ENCODE measurements around the gene SPOCD1. TPM values are rescaled to one million over a fixed set of nuclear protein-coding genes. Genes with fewer than 3 reads are reported as not detected.

Gene SPOCD1
- total RNA-seq, 2 experiments from 2014 or later, result 0.60 to 1.0 TPM

DNA sequence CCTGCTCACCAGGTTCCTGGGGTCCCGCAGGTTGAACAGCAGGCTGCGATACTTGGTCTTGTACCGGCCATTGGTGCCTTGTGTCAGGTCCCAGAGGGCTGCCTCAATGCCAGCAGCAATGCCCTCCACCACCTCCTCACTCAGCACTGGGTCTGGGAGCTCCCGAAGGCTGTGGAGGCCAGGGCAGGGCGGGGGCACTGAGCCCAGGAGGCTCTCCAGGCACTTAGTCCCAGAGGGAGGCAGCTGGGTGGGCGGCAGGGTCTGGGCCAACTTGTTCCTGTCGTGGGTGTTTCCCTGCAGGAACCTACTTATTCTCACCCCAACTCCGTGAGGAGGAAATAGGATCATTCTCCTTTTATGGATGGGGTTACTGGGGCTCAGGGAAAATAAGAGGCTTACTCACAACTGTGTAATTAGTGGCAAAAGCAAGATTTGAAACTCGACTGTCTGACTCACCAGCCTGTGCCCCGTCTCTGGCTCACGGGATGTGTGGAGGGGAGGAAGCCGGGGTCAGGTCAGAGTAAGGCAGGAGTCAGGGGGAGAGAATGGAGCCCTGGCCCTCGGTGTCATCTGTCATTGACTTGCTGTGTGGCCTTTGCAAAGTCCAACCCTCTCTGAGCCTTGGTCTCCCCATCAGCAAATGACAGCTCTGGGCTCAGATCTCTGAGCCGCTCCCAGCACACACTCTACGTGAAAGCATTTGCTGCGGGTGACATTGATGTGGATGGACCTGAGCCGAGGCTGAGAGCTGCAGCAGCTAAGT, 17.2 kb downstream of the SPOCD1 start:
- no peaks in the 10 kb centered on the region for H3K9me3 ChIP-seq (ENCODE audit: low read length)
- no peak overlapping the region for H3K4me3 ChIP-seq (ENCODE audit: low read depth, low read length, poor library complexity, severe bottlenecking)
- POLR2A ChIA-PET, result interaction anchor here (0.6 to 0.8 kb wide), 2 partner anchors 145 to 263 kb away, joined by 3 to 4 read pairs; no protein-coding TSS in a partner anchor
- no peak overlapping the region for H2AFZ ChIP-seq (ENCODE audit: low read length)
- H3K4me1 ChIP-seq (ENCODE audit: insufficient read depth, low read length, poor library complexity, severe bottlenecking), result peaks cover 17% of the 10 kb centered on the region
- H4K20me1 ChIP-seq (ENCODE audit: insufficient read depth, low read length), result no peaks in the 10 kb centered on the region
- CTCF ChIA-PET (ENCODE audit: unreplicated experiment), result interaction anchor here (1.6 kb wide), 1 partner anchor 9 kb away, joined by 4 read pairs; no protein-coding TSS in a partner anchor
- no peak overlapping the region for H3K4me2 ChIP-seq (ENCODE audit: low read length)
- DNase-seq (ENCODE audit: low spot score), result no peak
- no peak for TF ChIP-seq EZH2phosphoT487 (IDR thresholded peaks at IDR 0.05; ENCODE audit: borderline replicate concordance, low read depth, low read length)
- TF ChIP-seq, protein P1, sequence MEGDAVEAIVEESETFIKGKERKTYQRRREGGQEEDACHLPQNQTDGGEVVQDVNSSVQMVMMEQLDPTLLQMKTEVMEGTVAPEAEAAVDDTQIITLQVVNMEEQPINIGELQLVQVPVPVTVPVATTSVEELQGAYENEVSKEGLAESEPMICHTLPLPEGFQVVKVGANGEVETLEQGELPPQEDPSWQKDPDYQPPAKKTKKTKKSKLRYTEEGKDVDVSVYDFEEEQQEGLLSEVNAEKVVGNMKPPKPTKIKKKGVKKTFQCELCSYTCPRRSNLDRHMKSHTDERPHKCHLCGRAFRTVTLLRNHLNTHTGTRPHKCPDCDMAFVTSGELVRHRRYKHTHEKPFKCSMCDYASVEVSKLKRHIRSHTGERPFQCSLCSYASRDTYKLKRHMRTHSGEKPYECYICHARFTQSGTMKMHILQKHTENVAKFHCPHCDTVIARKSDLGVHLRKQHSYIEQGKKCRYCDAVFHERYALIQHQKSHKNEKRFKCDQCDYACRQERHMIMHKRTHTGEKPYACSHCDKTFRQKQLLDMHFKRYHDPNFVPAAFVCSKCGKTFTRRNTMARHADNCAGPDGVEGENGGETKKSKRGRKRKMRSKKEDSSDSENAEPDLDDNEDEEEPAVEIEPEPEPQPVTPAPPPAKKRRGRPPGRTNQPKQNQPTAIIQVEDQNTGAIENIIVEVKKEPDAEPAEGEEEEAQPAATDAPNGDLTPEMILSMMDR (conservative IDR thresholded peaks at IDR 0.05; ENCODE audit: low read length), result no peak
- no peaks in the 10 kb centered on the region for H3K79me2 ChIP-seq (ENCODE audit: insufficient read depth, low read depth, low read length)
- intact Hi-C loops (cut with micrococcal nuclease; ENCODE audit: unreplicated experiment), result no loop called here
- no peak overlapping the region for H3K27ac ChIP-seq (ENCODE audit: low read depth, low read length, poor library complexity, severe bottlenecking)
- BruUV-seq (replicated peaks), result no TSS peak
- no peaks in the 10 kb centered on the region for H3K36me3 ChIP-seq (ENCODE audit: insufficient read depth, low read length)
- no peaks in the 10 kb centered on the region for H3K9me2 ChIP-seq (ENCODE audit: insufficient read depth, low read length)

DNA sequence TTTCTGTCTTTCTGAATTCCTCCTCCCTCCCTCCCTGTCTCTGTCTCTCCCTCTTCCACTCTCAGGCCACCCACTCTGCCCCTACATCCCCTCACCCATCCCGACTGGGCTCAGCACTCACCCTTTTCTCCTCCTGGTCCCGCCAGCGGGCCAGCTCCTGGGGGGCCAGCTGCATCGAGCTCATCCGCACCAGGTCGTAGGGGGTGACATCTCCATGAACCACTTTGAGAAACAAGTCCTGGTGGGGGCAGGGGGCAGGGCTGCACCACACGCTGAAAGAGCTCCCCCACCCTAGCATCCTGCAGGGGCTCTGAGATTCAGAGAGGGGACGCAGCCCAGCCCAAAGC, 17.8 kb downstream of the SPOCD1 start:
- no peak for TF ChIP-seq EZH2phosphoT487 (IDR thresholded peaks at IDR 0.05; ENCODE audit: borderline replicate concordance, low read depth, low read length)
- TF ChIP-seq, protein P1 (conservative IDR thresholded peaks at IDR 0.05; ENCODE audit: low read length), result no peak
- Histone ChIP-seq H3K4me3 (ENCODE audit: low read depth, low read length, poor library complexity, severe bottlenecking) (no peak overlapping the region), H3K79me2 (ENCODE audit: insufficient read depth, low read depth, low read length) (no peaks in the 10 kb centered on the region), H3K4me1 (ENCODE audit: insufficient read depth, low read length, poor library complexity, severe bottlenecking) (peaks cover 17% of the 10 kb centered on the region), H3K27ac (ENCODE audit: low read depth, low read length, poor library complexity, severe bottlenecking) (no peak overlapping the region), H2AFZ (ENCODE audit: low read length) (no peak overlapping the region), H3K4me2 (ENCODE audit: low read length) (no peak overlapping the region), H4K20me1 (ENCODE audit: insufficient read depth, low read length) (no peaks in the 10 kb centered on the region), H3K36me3 (ENCODE audit: insufficient read depth, low read length) (no peaks in the 10 kb centered on the region), H3K9me2 (ENCODE audit: insufficient read depth, low read length) (no peaks in the 10 kb centered on the region), H3K9me3 (ENCODE audit: low read length) (no peaks in the 10 kb centered on the region)
- no peak for DNase-seq (ENCODE audit: low spot score)
- no TSS peak for BruUV-seq (replicated peaks)
- ChIA-PET CTCF (ENCODE audit: unreplicated experiment) (interaction anchor here (1.6 kb wide), 1 partner anchor 9 kb away, joined by 4 read pairs; no protein-coding TSS in a partner anchor), POLR2A (no interaction called here)
- intact Hi-C loops (cut with micrococcal nuclease; ENCODE audit: unreplicated experiment), result no loop called here

DNA sequence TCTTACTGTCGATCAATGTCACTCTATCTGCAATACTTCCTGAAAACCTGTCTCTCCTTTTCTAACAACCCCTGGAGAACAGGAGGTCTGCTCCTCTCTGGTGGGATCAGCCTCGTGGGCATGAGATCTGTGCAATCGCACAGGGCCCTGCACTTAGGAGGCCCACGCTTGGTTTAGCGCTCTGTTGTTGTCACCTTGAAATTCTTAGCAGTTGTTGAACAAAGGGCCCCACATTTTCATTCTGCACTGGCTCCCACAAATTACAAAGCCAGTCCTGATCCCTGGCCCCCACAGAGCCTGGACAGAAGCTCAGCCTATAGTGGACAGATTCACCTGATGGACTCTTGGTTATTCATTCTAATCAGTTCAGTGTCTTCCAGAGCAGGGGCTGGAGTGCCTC, 18.6 kb downstream of the SPOCD1 start:
- no peaks in the 10 kb centered on the region for H3K79me2 ChIP-seq (ENCODE audit: insufficient read depth, low read depth, low read length)
- ChIA-PET POLR2A (interaction anchor here (0.6 kb wide), 1 partner anchor 90 kb away, joined by 3 read pairs; no protein-coding TSS in a partner anchor), CTCF (ENCODE audit: unreplicated experiment) (no interaction called here)
- no peak overlapping the region for H2AFZ ChIP-seq (ENCODE audit: low read length)
- BruUV-seq (replicated peaks), result no TSS peak
- H3K4me2 ChIP-seq (ENCODE audit: low read length), result no peak overlapping the region
- no peaks in the 10 kb centered on the region for H4K20me1 ChIP-seq (ENCODE audit: insufficient read depth, low read length)
- no peaks in the 10 kb centered on the region for H3K36me3 ChIP-seq (ENCODE audit: insufficient read depth, low read length)
- TF ChIP-seq, protein P1 (conservative IDR thresholded peaks at IDR 0.05; ENCODE audit: low read length), result no peak
- TF ChIP-seq EZH2phosphoT487 (IDR thresholded peaks at IDR 0.05; ENCODE audit: borderline replicate concordance, low read depth, low read length), result no peak
- no peak overlapping the region for H3K27ac ChIP-seq (ENCODE audit: low read depth, low read length, poor library complexity, severe bottlenecking)
- DNase-seq (ENCODE audit: low spot score), result no peak
- no peaks in the 10 kb centered on the region for H3K9me3 ChIP-seq (ENCODE audit: low read length)
- H3K9me2 ChIP-seq (ENCODE audit: insufficient read depth, low read length), result no peaks in the 10 kb centered on the region
- H3K4me3 ChIP-seq (ENCODE audit: low read depth, low read length, poor library complexity, severe bottlenecking), result no peak overlapping the region
- intact Hi-C loops (cut with micrococcal nuclease; ENCODE audit: unreplicated experiment), result no loop called here
- peaks cover 11% of the 10 kb centered on the region for H3K4me1 ChIP-seq (ENCODE audit: insufficient read depth, low read length, poor library complexity, severe bottlenecking)
